DMS53 treated with DMSO at 0.1 percent for 48 hours (cell line): ENCODE data around the gene IFIT3.
"Not testable (repeated sequence)": the region's sequence is repeated elsewhere in the genome, so short reads cannot be mapped to it uniquely, and the experiment has no call there.

Source experiments
- DNase-seq: peaks from one replicate; lab custom pipeline; 2025; ENCODE audit not compliant: unreplicated experiment; lab: John Stamatoyannopoulos, UW

The IFIT3 gene

DNA sequence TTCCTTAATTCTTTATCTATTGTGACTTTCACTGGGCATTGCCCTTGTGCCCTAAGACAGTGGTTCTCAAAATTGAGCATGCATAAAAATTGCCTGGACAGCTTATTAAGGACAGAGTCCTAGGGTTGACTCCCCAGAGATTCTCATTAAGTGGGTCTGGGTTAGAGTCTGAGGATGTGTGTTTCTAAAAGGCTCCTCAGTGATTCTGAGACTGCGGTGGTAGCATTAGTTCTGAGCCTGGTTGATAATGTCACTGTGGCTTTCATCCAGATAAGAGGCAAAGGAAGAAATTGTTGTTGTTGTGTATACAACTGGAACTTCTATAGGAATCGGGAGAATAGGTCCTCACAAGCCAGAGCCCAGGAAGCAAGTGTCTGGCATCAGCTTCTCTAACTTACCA is 24.6 kb upstream of the IFIT3 start:
- no peak for DNase-seq

DNA sequence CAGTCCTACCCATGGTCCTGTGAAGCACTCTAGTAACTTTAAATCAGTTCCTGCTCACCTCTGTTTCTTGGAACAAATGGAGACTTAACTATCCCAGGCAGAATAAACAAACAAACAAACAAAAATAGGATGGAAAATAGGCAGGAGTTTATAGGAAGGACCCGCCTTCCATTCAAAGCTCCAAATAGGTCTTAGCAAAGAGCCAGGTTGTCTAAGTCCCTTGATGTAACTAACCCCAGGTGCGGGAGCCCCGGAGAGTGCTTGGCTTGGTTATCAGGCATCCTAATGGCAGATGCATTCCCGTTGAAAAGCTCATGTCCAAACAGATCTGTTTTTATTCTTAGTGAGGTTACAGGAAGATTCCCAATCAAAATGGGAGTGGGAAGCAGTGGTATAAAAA is 23.8 kb upstream of the IFIT3 start:
- no peak for DNase-seq

DNA sequence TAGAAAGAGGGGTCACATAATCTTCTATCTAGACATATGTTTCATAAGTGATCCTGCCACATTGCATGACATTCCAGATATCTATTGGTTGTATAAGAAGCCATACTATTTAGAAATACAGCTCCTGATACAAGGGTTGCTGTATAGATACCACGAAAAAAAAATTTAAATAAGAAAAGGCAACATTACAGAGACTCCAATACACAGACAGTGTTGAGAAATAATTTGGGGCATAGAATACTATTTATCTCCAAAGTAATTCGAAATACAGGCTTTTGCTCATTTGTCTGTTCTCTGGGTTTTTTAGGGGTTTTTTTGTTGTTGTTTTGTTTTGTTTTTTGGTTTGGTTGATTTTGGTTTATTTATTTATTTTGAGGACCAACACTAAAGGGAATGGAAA is 23.4 kb upstream of the IFIT3 start:
- DNase-seq = no peak

DNA sequence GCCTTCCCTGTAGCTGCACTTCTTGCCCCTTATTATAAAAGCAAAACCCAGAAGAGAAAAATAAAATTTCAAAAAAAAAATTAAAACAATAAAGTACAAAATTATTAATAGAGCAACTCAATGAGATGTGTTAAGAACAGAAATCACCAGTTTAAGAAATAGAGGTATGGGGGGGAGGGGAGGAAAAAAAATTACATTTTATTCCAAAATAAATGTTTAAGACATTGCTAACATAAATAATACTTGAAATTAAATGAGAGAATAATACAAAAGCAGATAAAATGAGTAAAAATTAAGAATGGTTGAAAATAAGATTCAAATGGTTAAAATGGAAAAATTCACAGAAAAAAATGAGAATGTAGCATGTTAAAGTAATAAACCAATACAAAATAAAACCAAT is 22.9 kb upstream of the IFIT3 start:
- DNase-seq = no peak

DNA sequence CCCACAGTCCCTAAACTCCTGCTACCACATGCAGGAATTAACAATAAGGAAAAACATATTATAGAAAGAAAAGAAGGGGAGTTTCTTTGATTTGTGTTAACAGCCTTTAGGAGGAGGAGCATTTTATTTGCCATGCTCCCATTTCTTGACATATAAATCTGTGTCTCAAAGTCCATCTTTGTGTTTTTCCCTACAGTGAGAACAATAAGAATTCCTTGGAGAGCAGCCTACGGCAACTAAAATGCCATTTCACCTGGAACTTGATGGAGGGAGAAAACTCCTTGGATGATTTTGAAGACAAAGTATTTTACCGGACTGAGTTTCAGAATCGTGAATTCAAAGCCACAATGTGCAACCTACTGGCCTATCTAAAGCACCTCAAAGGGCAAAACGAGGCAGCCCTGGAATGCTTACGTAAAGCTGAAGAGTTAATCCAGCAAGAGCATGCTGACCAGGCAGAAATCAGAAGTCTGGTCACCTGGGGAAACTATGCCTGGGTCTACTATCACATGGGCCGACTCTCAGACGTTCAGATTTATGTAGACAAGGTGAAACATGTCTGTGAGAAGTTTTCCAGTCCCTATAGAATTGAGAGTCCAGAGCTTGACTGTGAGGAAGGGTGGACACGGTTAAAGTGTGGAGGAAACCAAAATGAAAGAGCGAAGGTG is 21.9 kb upstream of the IFIT3 start:
- DNase-seq = no peak

DNA sequence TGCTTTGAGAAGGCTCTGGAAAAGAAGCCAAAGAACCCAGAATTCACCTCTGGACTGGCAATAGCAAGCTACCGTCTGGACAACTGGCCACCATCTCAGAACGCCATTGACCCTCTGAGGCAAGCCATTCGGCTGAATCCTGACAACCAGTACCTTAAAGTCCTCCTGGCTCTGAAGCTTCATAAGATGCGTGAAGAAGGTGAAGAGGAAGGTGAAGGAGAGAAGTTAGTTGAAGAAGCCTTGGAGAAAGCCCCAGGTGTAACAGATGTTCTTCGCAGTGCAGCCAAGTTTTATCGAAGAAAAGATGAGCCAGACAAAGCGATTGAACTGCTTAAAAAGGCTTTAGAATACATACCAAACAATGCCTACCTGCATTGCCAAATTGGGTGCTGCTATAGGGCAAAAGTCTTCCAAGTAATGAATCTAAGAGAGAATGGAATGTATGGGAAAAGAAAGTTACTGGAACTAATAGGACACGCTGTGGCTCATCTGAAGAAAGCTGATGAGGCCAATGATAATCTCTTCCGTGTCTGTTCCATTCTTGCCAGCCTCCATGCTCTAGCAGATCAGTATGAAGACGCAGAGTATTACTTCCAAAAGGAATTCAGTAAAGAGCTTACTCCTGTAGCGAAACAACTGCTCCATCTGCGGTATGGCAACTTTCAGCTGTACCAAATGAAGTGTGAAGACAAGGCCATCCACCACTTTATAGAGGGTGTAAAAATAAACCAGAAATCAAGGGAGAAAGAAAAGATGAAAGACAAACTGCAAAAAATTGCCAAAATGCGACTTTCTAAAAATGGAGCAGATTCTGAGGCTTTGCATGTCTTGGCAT is 21.1 kb upstream of the IFIT3 start:
- DNase-seq = no peak

DNA sequence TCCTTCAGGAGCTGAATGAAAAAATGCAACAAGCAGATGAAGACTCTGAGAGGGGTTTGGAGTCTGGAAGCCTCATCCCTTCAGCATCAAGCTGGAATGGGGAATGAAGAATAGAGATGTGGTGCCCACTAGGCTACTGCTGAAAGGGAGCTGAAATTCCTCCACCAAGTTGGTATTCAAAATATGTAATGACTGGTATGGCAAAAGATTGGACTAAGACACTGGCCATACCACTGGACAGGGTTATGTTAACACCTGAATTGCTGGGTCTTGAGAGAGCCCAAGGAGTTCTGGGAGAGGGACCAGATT is 20.6 kb upstream of the IFIT3 start:
- DNase-seq = no peak

DNA sequence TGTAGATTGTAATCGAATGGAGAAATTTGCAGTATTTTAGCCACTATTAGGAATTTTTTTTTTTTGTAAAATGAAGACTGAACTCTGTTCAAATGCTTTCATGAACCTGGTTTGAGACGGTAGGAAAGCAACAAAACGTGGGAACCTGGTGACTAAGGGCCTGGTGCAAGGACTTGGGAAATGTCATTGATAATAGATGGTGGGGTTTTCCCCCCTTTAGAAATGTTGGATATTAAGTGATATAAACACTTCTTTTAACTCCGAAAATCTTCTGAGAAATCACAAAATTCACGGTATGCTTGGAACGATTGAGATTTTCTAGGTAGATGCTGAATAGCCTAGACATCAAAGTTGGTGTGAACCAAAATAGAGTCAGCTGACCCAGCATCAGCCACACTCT is 19.5 kb upstream of the IFIT3 start:
- DNase-seq = no peak

DNA sequence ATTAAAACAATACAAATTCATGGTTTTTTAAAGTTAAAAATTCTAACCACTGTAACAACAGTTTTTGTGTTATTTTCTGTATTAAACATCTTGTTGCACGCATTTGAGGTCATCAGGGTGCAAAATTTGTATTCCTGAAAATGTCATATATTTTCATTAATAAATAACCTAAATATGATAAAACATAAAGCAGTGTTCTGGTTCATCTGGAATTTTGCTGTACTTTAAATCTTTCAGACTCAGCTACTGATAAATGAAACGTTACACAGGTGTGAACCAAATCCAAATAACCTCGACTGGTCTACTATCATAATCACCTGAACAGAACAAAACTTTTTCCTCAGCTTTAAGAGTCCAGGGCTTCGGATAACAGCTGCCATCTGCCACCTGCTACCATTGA is 19.1 kb upstream of the IFIT3 start:
- no peak for DNase-seq

DNA sequence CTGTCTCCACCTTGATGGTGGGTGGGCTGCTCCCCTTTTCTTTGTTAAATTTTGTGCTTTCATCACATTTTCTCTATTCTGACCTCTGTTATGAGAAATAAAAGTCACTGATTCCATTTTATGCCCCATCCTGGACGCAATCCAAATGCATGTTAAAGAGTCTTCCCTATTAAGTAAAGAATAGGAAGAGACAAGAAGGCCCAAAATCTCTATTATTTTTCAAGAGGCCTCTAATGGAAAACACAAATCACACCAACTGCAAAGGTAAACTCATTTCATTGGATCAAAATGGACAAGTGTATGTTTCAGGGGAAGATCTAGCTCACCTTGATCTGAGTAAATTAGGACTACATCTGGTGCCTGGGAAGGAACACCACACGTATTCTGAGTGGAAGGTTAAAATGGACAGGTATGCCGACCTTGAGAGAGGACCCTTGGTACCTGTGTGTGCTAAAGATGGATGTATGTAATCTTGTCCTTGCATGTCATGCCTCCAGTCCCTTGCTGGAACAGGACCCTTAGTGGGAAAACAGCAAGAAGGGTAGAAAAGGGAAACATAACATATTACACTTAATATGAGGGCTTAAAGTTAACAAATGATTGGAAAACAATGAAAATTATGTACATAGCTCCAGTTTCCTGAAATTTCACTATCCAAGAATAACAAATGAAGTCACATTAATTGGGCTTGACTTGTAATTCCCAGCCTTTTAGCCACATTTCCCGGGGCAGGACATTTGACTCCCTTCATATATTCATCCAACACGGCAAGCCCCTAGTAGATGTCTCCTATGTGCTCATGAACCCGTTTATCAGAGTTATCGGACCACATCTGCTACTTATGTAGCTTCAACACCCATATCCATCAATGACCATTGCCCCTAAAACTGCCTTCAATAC is 18.4 kb upstream of the IFIT3 start:
- no peak for DNase-seq

DNA sequence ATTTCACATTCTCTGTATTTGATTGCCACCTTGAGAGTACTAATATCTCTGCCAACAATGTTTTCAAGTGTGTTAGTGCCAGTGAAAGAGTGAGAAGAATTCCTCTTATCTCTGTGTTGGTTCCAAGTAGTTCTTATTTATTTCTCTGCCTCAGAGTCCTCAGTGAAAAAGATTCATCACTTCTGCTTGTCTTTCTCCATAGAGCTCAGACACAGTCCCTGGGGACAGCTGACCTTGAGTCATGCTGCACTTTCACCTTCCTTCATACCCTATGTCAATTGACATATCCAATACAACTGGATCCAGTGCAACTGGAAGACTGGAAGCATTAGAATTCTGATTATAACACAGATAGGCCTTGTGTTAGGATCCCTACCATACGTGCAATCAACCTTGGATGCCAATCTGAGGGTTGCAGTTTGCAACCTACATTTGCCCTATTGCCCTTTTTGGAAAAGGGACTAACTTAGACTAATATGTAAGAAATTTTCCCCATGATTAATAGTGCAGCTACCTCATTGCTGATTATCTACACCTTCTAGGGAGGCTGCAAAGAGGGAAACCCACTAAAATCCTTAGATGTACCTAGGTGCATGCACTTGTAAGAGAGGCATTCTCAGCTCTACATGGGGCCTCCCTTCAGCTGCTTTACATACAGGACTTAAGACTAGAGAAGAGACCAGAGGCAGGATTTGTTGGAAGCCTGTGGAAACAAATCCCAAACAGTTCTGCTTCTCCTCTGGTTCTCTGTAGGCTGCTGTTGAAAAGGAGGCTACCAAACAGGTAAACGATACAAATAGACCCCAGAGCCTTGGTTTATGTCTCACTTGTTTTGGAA is 17.5 kb upstream of the IFIT3 start:
- DNase-seq = no peak

DNA sequence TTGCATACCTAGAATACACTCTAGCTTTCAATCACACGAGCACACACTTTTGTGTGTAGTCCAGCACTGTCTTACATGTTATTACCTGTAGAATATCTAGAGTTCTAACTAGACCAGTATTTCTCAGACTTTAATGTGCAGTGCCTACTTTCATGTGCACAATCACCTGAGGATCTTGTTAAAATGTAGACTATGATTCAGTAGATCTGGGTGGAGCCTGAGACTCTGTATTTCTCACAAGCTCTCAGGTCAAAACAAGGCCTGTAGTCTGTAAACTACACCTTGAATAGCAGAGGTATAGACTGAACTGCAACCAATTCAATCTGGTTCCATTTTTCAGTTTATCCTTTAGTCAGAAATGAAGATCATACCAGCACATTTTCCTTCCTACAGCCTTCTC is 14.8 kb upstream of the IFIT3 start:
- no peak for DNase-seq

DNA sequence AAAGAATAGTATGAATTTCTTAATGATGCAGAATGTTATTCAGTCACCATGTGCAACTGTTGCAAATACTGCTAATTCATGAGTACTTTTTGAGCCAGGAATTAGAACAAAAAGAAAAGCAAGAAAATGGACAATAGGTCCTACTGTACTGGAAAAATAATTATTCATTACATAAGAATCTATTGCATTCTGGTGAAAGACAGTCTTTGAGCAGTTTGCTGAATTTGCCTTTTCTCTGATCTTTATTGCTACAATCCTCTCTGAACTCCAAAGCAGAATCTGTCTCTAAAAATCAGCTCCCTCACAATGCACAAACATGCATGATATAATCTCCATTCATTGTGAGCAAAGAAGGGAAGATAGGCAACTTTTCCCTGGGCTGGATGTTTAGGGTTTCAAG is 13.1 kb upstream of the IFIT3 start:
- no peak for DNase-seq

DNA sequence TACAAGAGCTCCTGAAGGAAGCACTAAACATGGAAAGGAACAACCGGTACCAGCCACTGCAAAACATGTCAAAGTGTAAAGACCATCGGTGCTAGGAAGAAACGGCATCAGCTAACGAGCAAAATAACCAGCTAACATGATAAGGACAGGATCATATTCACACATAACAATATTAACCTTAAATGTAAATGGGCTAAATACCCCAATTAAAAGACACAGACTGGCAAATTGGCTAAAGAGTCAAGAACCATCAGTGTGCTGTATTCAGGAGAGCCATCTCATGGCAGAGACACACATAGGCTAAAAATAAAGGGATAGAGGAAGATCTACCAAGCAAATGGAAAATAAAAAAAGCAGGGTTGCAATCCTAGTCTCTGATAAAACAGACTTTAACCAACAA is 9.8 kb upstream of the IFIT3 start:
- not testable (repeated sequence) for DNase-seq

DNA sequence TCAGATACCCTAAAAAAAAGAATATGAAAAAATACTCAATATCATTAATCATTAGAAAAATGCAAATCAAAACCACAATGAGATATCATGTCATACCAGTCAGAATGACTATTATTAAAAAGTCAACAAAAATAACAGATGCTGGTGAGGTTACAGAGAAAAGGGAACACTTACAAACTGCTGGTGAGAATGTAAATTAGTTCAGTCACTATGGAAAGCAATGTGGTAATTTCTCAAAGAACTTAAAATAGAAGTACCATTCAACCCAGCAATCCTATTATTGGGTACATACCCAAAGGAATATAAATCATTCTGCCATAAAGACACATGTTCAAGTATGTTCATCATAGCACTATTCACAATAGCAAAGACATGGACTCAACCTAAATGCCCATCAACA is 2.7 kb upstream of the IFIT3 start:
- not testable (repeated sequence) for DNase-seq

DNA sequence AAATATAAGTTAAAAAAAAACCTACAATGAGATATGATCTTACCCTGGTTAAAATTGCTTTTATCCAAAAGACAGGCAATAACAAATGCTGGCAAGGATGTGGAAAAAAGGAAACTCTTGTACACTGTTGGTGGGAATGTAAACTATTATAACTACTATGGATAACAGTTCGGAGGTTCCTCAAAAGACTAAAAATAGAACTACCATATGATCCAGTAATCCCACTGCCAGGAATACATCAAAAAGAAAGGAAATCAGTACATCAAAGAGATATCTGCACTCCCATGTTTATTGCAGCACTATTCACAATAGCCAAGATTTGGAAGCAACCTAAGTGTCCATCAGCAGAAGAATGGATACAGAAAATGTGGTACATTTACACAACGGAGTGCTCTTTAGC is 1.9 kb upstream of the IFIT3 start:
- DNase-seq = not testable (repeated sequence)

DNA sequence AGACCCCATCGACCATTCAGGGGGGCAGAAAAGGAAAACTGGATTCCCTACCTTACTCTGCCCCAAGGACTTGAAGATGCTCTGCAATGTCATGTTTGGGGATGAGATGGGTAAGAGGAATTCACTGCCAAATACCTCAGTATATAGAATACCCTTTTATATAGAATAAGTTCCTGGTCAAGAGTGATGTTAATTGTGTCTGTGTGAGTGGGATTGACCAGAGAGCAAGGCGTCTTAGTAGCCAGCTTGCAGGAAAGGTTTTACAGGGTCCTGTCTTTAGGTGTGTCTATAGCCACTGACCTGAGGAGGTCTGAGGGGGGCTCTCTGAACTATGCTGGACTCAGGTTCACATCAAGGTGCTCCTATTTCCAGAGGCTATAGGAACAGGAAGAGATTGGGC is 1.4 kb downstream of the IFIT3 start:
- DNase-seq = no peak

DNA sequence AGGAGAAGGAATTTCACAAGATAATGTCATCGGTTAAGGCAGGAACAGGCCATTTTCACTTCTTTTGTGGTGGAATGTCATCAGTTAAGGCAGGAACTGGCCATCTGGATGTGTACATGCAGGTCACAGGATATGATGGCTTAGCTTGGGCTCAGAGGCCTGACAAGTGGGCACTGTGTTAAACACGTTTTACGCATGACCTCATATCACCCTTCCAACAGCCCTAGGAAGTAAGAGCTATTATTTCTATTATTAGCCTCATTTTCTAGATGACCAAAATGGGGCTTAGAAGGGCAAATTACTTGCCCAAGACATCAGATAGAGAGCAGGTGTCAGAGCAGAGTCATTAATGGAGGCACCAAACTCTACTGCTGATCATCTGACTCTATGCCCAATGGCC is 2.2 kb downstream of the IFIT3 start:
- DNase-seq = not testable (repeated sequence)

DNA sequence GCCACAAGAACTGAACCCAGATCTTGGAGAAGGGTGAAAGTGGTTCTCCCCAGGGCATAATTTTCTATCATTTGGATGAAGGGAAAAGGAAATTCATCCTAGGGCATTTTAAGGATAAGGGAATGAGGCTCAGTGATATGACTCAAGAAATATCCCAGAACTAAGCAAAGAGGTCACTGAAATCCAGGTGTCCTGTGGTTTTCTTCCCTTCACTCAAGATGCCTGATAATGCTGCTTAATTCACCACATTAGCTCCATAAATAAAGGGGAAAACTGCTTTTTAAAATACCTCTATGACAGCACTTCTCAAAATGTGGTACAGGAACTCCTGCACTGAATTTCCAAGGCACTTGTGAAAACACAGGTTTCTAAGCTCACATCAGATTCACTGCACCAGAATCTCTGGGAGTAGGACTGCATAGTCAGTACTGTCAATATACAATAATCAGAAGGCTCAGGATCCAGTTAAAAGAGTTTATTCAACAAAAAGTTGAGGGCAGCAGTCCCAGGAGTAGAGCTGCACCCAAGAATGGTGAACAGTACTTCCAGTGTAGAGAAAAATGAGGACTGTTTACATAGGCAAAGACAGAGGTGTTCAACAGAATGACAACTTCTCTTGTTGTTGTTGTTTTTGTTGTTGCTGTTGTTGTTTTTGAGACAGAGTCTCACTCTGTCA is 2.9 kb downstream of the IFIT3 start:
- no peak for DNase-seq

DNA sequence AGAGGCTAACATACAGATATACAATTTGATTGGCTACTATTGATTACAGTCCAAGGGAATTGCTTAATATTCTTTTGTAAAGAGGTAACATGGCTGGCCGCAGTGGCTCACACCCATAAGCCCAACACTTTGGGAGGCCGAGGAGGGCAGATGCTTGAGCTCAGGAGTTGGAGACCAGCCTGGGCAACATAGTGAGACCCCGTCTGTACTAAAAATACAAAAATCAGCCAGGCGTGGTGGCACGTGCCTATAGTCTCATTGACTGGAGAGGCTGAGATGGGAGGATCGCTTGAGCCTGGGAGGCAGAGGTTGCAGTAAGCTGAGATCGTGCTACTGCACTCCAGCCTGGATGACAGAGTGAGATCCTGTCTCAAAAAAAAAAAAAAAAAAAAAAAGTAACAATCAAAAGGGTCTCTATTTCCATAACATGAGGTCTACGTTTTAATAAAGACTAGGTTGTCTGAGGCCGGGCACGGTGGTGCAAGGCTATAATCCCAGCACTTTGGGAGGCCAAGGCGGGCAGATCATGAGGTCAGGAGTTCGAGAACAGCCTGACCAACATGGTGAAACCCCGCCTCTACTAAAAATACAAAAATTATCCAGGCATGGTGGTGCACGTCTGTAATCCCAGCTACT is 3.8 kb downstream of the IFIT3 start:
- not testable (repeated sequence) for DNase-seq
